Neural cell (in vitro differentiated cells): ENCODE data around the gene PRDX1. TPM values are rescaled to one million over a fixed set of nuclear protein-coding genes. Genes with fewer than 3 reads are reported as not detected.

Experiments
- H2AFZ ChIP-seq: fragments of 200-600, 300-800 bp; sonication (generic), shearing (Covaris generic); 2 replicates; pipeline ENCODE4 v1.6.0; 2014; ENCODE audit warnings: low read depth, mild to moderate bottlenecking, antibody characterized with exemption, low read length, moderate library complexity
- H3F3A ChIP-seq: fragments of 200-600 bp; shearing (Covaris generic); 2 replicates; pipeline ENCODE4 v1.6.1; 2016; ENCODE audit warnings: mild to moderate bottlenecking, moderate library complexity, mixed read lengths, antibody characterized with exemption, low read length; ENCODE audit not compliant: insufficient read depth, poor library complexity, severe bottlenecking
- H3K27ac ChIP-seq: fragments of 200-600, 300-800 bp; sonication (generic), shearing (Covaris generic); 2 replicates; pipeline ENCODE4 v1.5.1; 2014; ENCODE audit warnings: mild to moderate bottlenecking, low read length, moderate library complexity
- H3K27me3 ChIP-seq: fragments of 300-800, 200-600 bp; sonication (generic), shearing (Covaris generic); 2 replicates; pipeline ENCODE4 v1.6.0; 2014; ENCODE audit warnings: mild to moderate bottlenecking, low read depth, low read length, moderate library complexity; ENCODE audit not compliant: insufficient read depth
- H3K36me3 ChIP-seq: fragments of 300-800, 200-600 bp; sonication (generic), shearing (Covaris generic); 2 replicates; pipeline ENCODE4 v1.5.1; 2014; ENCODE audit warnings: mild to moderate bottlenecking, antibody characterized with exemption, low read length, moderate library complexity; ENCODE audit not compliant: insufficient read depth
- H3K4me2 ChIP-seq: fragments of 300-800, 200-600 bp; sonication (generic), shearing (Covaris generic); 2 replicates; pipeline ENCODE4 v1.6.0; 2014; ENCODE audit warnings: mild to moderate bottlenecking, low read length
- H3K4me3 ChIP-seq: fragments of 300-800, 200-600 bp; sonication (generic), shearing (Covaris generic); 2 replicates; pipeline ENCODE4 v1.5.1; 2014; ENCODE audit warnings: mild to moderate bottlenecking, low read length, moderate library complexity
- H3K79me2 ChIP-seq: fragments of 200-600 bp; shearing (Covaris generic); replicated peaks from 2 replicates; pipeline ENCODE4 v1.6.0; 2014; ENCODE audit warnings: mild to moderate bottlenecking, low read length, moderate library complexity; ENCODE audit not compliant: insufficient read depth
- H3K9ac ChIP-seq: fragments of 300-800, 200-600 bp; sonication (generic), shearing (Covaris generic); 2 replicates; pipeline ENCODE4 v1.6.1; 2016; ENCODE audit warnings: mild to moderate bottlenecking, low read length, mixed read lengths
- H3K9me2 ChIP-seq: fragments of 200-600 bp; shearing (Covaris generic); 2 replicates; pipeline ENCODE4 v1.6.1; 2016; ENCODE audit warnings: mild to moderate bottlenecking, low read length, mixed read lengths; ENCODE audit not compliant: insufficient read depth
- H3K9me3 ChIP-seq: fragments of 200-600, 300-800 bp; sonication (generic), shearing (Covaris generic); 2 replicates; pipeline ENCODE4 v1.6.1; 2016; ENCODE audit warnings: mild to moderate bottlenecking, mixed run types, low read length, moderate library complexity, mixed read lengths
- H4K20me1 ChIP-seq: fragments of 200-600 bp; shearing (Covaris generic); 2 replicates; pipeline ENCODE4 v1.6.1; 2016; ENCODE audit warnings: mild to moderate bottlenecking, mixed run types; ENCODE audit not compliant: insufficient read depth
- CTCF ChIP-seq: fragments of 450-650 bp; IDR thresholded peaks from 2 replicates; pipeline ENCODE4 v1.5.1; 2014; ENCODE audit warnings: antibody characterized with exemption, mild to moderate bottlenecking, moderate library complexity; ENCODE audit not compliant: poor library complexity, severe bottlenecking
- EP300 ChIP-seq: fragments of 450-650 bp; conservative IDR thresholded peaks from 2 replicates; pipeline ENCODE4 v1.6.1; 2014; ENCODE audit warnings: antibody characterized with exemption, mild to moderate bottlenecking, moderate library complexity; ENCODE audit not compliant: poor library complexity, severe bottlenecking
- EZH2 ChIP-seq: fragments of 200-600, 300-800 bp; shearing (Covaris generic), sonication (generic); IDR thresholded peaks from 2 replicates; pipeline ENCODE4 v1.6.1; 2014; ENCODE audit warnings: antibody characterized with exemption, low read length, borderline replicate concordance, mild to moderate bottlenecking; ENCODE audit not compliant: insufficient read depth, poor library complexity, severe bottlenecking
- MXI1 ChIP-seq: fragments of 450-650 bp; conservative IDR thresholded peaks from 2 replicates; pipeline ENCODE4 v1.6.1; 2014; ENCODE audit warnings: antibody characterized with exemption, mild to moderate bottlenecking; ENCODE audit not compliant: poor library complexity, severe bottlenecking
- POLR2AphosphoS5 ChIP-seq: IDR thresholded peaks from 2 replicates; pipeline ENCODE4 v1.6.1; 2012
- RAD21 ChIP-seq: fragments of 450-650 bp; conservative IDR thresholded peaks from 2 replicates; pipeline ENCODE4 v1.6.1; 2014; ENCODE audit warnings: antibody characterized with exemption, mild to moderate bottlenecking, moderate library complexity
- SMC3 ChIP-seq: fragments of 450-650 bp; conservative IDR thresholded peaks from 2 replicates; pipeline ENCODE4 v1.6.1; 2014; ENCODE audit warnings: antibody characterized with exemption, mild to moderate bottlenecking, moderate library complexity; ENCODE audit not compliant: poor library complexity
- polyA plus RNA-seq: library from polyadenylated mRNA; depleted of rRNA; stranded (reverse); fragments of >200 nt; gene quantifications from 2 replicates; pipeline ENCODE4 v1.2.3, GENCODE V29; 2014
- TF ChIP-seq, protein P1 (sequence below): IDR thresholded peaks from 2 replicates; pipeline ENCODE4 v1.6.1; 2012; ENCODE audit warnings: borderline replicate concordance

Gene PRDX1
- polyA plus RNA-seq, 1 donor from 2014 or later: 304 TPM

DNA sequence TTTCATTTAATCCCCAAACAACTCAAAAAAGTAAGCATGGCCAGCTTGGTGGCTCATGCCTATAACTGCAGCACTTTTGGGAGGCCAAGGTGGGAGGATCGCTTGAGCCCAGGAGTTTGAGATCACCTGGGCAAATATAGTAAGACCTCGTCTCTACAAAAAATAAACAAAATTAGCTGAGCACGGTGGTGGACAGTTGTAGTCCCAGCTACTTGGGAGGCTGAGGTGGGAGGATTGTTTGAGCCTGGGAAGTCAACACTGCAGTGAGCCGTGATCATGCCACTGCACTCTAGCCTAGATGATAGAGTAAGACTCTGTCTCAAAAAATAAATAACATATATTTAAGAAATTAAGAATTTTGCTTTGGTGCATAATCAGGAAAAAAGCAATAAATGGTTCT lies 22.8 kb upstream of the PRDX1 start:
- H3K4me3 ChIP-seq: no peak overlapping the region
- no peaks in the 10 kb centered on the region for H4K20me1 ChIP-seq
- no peak overlapping the region for H3K4me2 ChIP-seq
- no peaks in the 10 kb centered on the region for H3F3A ChIP-seq
- no peak overlapping the region for H2AFZ ChIP-seq
- no peak for TF ChIP-seq MXI1
- TF ChIP-seq CTCF: no peak
- no peaks in the 10 kb centered on the region for H3K36me3 ChIP-seq
- no peaks in the 10 kb centered on the region for H3K9me3 ChIP-seq
- H3K27ac ChIP-seq: no peak overlapping the region
- H3K9ac ChIP-seq: no peak overlapping the region
- no peaks in the 10 kb centered on the region for H3K27me3 ChIP-seq
- no peaks in the 10 kb centered on the region for H3K9me2 ChIP-seq
- no peaks in the 10 kb centered on the region for H3K79me2 ChIP-seq

GRCh38 chr1:45543581-45544417 lies 22.1 kb upstream of the PRDX1 start:
- H3K4me2 ChIP-seq: no peak overlapping the region
- H3K79me2 ChIP-seq: no peaks in the 10 kb centered on the region
- H4K20me1 ChIP-seq: no peaks in the 10 kb centered on the region
- H3K27ac ChIP-seq: no peak overlapping the region
- H3K36me3 ChIP-seq: no peaks in the 10 kb centered on the region
- H3K9ac ChIP-seq: no peak overlapping the region
- no peaks in the 10 kb centered on the region for H3K27me3 ChIP-seq
- H3K9me2 ChIP-seq: no peaks in the 10 kb centered on the region
- H3K9me3 ChIP-seq: no peaks in the 10 kb centered on the region
- TF ChIP-seq POLR2AphosphoS5 (no peak), MXI1 (no peak), EZH2 (no peak), EP300 (no peak), RAD21 (no peak), SMC3 (no peak), CTCF (no peak)
- TF ChIP-seq, protein P1, sequence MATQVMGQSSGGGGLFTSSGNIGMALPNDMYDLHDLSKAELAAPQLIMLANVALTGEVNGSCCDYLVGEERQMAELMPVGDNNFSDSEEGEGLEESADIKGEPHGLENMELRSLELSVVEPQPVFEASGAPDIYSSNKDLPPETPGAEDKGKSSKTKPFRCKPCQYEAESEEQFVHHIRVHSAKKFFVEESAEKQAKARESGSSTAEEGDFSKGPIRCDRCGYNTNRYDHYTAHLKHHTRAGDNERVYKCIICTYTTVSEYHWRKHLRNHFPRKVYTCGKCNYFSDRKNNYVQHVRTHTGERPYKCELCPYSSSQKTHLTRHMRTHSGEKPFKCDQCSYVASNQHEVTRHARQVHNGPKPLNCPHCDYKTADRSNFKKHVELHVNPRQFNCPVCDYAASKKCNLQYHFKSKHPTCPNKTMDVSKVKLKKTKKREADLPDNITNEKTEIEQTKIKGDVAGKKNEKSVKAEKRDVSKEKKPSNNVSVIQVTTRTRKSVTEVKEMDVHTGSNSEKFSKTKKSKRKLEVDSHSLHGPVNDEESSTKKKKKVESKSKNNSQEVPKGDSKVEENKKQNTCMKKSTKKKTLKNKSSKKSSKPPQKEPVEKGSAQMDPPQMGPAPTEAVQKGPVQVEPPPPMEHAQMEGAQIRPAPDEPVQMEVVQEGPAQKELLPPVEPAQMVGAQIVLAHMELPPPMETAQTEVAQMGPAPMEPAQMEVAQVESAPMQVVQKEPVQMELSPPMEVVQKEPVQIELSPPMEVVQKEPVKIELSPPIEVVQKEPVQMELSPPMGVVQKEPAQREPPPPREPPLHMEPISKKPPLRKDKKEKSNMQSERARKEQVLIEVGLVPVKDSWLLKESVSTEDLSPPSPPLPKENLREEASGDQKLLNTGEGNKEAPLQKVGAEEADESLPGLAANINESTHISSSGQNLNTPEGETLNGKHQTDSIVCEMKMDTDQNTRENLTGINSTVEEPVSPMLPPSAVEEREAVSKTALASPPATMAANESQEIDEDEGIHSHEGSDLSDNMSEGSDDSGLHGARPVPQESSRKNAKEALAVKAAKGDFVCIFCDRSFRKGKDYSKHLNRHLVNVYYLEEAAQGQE: no peak
- no peaks in the 10 kb centered on the region for H3F3A ChIP-seq
- no peak overlapping the region for H3K4me3 ChIP-seq
- no peak overlapping the region for H2AFZ ChIP-seq
